Thoracic aorta (tissue), 2 donors: ENCODE measurements around the gene INKA1. TPM values are rescaled to one million over a fixed set of nuclear protein-coding genes. Genes with fewer than 3 reads are reported as not detected.
A peak's percentile ranks its signal among the peaks of the same experiment; 100 is the strongest.
"Not testable (repeated sequence)": the region's sequence is repeated elsewhere in the genome, so short reads cannot be mapped to it uniquely, and the experiment has no call there.

Experiments used
- ATAC-seq: fragments of 150-250 bp; one replicate; pipeline ENCODE4 v1.8.0; 2017; ENCODE audit warnings: low read depth; ENCODE audit not compliant: insufficient number of reproducible peaks, low FRiP score
- DNase-seq: peaks from one replicate; pipeline ENCODE4 v3.0.0-alpha.2; 2020; ENCODE audit warnings: low spot score
- H3K27ac ChIP-seq, 2 donors: fragments of 200-600 bp; sonication (generic); 1 replicate in 1 of 2; 2 replicates in 1 of 2; pipeline ENCODE4 v1.5.1; 2016; ENCODE audit warnings: mild to moderate bottlenecking in 2 of 2, moderate library complexity in 2 of 2
- H3K27me3 ChIP-seq: fragments of 200-600 bp; sonication (generic); replicated peaks from 2 replicates; pipeline ENCODE4 v1.6.0; 2016; ENCODE audit warnings: mild to moderate bottlenecking; ENCODE audit not compliant: insufficient read depth
- H3K36me3 ChIP-seq: fragments of 200-600 bp; sonication (generic); one replicate; pipeline ENCODE4 v1.5.1; 2016
- H3K4me1 ChIP-seq, 2 donors: fragments of 200-600 bp; sonication (generic); 1 replicate in 1 of 2; 2 replicates in 1 of 2; pipeline versions ENCODE4 v1.5.1 to v1.6.0; 2016; ENCODE audit warnings: low read depth in 2 of 2, mild to moderate bottlenecking in 1 of 2; ENCODE audit not compliant: control insufficient read depth in 1 of 2
- H3K4me3 ChIP-seq: fragments of 200-600 bp; sonication (generic); 2 replicates; pipeline ENCODE4 v1.5.1; 2016; ENCODE audit warnings: mild to moderate bottlenecking
- H3K9me3 ChIP-seq: fragments of 200-600 bp; sonication (generic); 2 replicates; pipeline ENCODE4 v1.5.1; 2016
- CTCF ChIP-seq: fragments of 200-600 bp; sonication (generic); IDR thresholded peaks from one replicate; pipeline ENCODE4 v1.5.1; 2019; ENCODE audit warnings: antibody characterized with exemption
- total RNA-seq, 2 donors: library from RNA; depleted of rRNA; stranded (reverse); fragments of >200 nt; gene quantifications; one replicate each; pipeline versions ENCODE4 v1.1.0 to v1.2.3, GENCODE V29; 2016

INKA1 gene
- total RNA-seq, 2 donors from 2014 or later: 6.4 to 9.2 TPM

- H3K4me1 ChIP-seq: peaks cover 26 to 43% of the 10 kb centered on the region in 2 donors
- no peaks in the 10 kb centered on the region for H3K9me3 ChIP-seq
- TF ChIP-seq CTCF: no peak
- H3K36me3 ChIP-seq: no peaks in the 10 kb centered on the region
- H3K27me3 ChIP-seq: no peaks in the 10 kb centered on the region
- ATAC-seq (no peak), DNase-seq (no peak)
- H3K4me3 ChIP-seq: no peak overlapping the region
- no peak overlapping the region for H3K27ac ChIP-seq
Observed at GRCh38 chr3:49781415-49782199, 21.5 kb upstream of the INKA1 start.

- not testable (repeated sequence) for H3K36me3 ChIP-seq, H3K27me3 ChIP-seq, H3K9me3 ChIP-seq, H3K27ac ChIP-seq, ATAC-seq, DNase-seq, H3K4me3 ChIP-seq
- peaks cover 31 to 49% of the 10 kb centered on the region in 2 donors for H3K4me1 ChIP-seq
Observed at GRCh38 chr3:49782277-49782676, 20.8 kb upstream of the INKA1 start.

- no peaks in the 10 kb centered on the region for H3K9me3 ChIP-seq
- DNase-seq (no peak), ATAC-seq (peak; percentile 19)
- peak overlapping the region; percentile 87 to 88 for H3K27ac ChIP-seq
- H3K27me3 ChIP-seq: no peaks in the 10 kb centered on the region
- TF ChIP-seq CTCF: no peak
- H3K36me3 ChIP-seq: no peaks in the 10 kb centered on the region
- H3K4me1 ChIP-seq: peaks cover 28 to 41% of the 10 kb centered on the region in 2 donors
- H3K4me3 ChIP-seq: peak overlapping the region; percentile 93
Observed at GRCh38 chr3:49785565-49786356, 17.3 kb upstream of the INKA1 start.

GRCh38 chr3:49786357-49787181, 16.5 kb upstream of the INKA1 start, which contains the start of gene IP6K1:
TSS of gene IP6K1 (minus strand) at chr3:49786542. CDS start at chr3:49748040, 38,502 bp downstream.
- Histone ChIP-seq H3K4me3 (peak within 1 kb of the TSS; percentile 93), H3K36me3 (no peaks in the 10 kb centered on the region), H3K27ac (peak within 1 kb of the TSS; percentile 87 to 88), H3K9me3 (no peaks in the 10 kb centered on the region), H3K27me3 (no peaks in the 10 kb centered on the region), H3K4me1 (peaks cover 23 to 33% of the 10 kb centered on the region in 2 donors)
- ATAC-seq: peak; percentile 99
- DNase-seq: peak; percentile 100
- no peak for TF ChIP-seq CTCF

- Histone ChIP-seq H3K4me3 (peak overlapping the region; percentile 93), H3K36me3 (no peaks in the 10 kb centered on the region), H3K4me1 (peaks cover 20 to 29% of the 10 kb centered on the region in 2 donors), H3K27ac (peak overlapping the region; percentile 86 to 88), H3K9me3 (no peaks in the 10 kb centered on the region), H3K27me3 (no peaks in the 10 kb centered on the region)
- no peak for DNase-seq
- no peak for ATAC-seq
- no peak for TF ChIP-seq CTCF
Observed at GRCh38 chr3:49787182-49787464, 15.9 kb upstream of the INKA1 start.
